ENCODE measurements around the gene CYBB. TPM values are rescaled to one million over a fixed set of nuclear protein-coding genes. Genes with fewer than 3 reads are reported as not detected.

Gene CYBB
- total and polyA plus RNA-seq, 2 of the 4 experiments (the other 2 are of a cell fraction): not detected

DNA sequence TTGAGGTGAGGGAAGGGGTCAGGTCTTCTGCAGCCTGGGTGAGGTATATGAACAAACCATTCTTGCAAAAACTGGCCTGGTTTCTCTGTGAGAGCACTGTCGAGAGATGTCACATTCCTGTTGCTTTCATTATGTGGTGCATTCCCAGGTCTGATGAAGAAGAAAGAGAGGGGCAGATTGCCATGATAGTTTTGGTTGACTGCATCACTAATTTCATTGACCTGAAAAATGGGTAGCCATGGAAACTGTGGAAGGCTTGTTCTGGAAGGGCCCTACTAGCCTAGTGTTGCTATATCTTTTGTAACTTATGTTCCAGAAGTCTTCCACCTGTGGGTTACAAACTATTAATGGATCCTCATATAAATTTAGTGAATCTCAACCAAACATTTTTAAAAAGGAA lies 32.9 kb upstream of the CYBB start:
- no peak overlapping the region for H3K27ac ChIP-seq (ENCODE audit: insufficient read depth, low read length)
- BruUV-seq (replicated peaks): no TSS peak
- intact Hi-C loops (cut with micrococcal nuclease) (no loop called here), dilution Hi-C loops (cut with HindIII; ENCODE audit: low sequenced_read_pairs, unreplicated experiment) (no loop called here), in situ Hi-C loops (cut with MboI; ENCODE audit: low sequenced_read_pairs) (loop anchor here (10.0 kb wide), 1 partner anchor 428 kb away; no protein-coding TSS in a partner anchor)
- WGBS, 2 experiments (ENCODE audit: extremely low coverage in 2 of 2, insufficient read length in 1 of 2): no CpG with 5 or more reads among the region's 1 CpG
- H3K36me3 ChIP-seq (ENCODE audit: control insufficient read depth, insufficient read depth, low read length): no peaks in the 10 kb centered on the region
- no peak overlapping the region for H2BK120ac ChIP-seq (ENCODE audit: low read depth, low read length)
- no peak overlapping the region for H2BK15ac ChIP-seq (ENCODE audit: low read depth, low read length)
- DNase-seq (no peak), ATAC-seq (ENCODE audit: low read depth) (no peak)
- no peak overlapping the region for H3K4me3 ChIP-seq (ENCODE audit: insufficient read depth, low read depth, low read length)
- POLR2A ChIA-PET (ENCODE audit: unreplicated experiment): no interaction called here
- no peaks in the 10 kb centered on the region for H3K9me3 ChIP-seq (ENCODE audit: control insufficient read depth, insufficient read depth, low read length)
- no peaks in the 10 kb centered on the region for H3K4me1 ChIP-seq (ENCODE audit: control insufficient read depth, insufficient read depth, low read length)
- H3K18ac ChIP-seq (ENCODE audit: low read depth, low read length): no peak overlapping the region
- H3K14ac ChIP-seq (replicated peaks; ENCODE audit: low read depth, low read length): no peak overlapping the region
- H3K27me3 ChIP-seq (ENCODE audit: control insufficient read depth, insufficient read depth, low read length): no peaks in the 10 kb centered on the region; the same call in 1 of the 2 replicates
- no peaks in the 10 kb centered on the region for H3K79me1 ChIP-seq (ENCODE audit: low read depth in 1 of 2, low read length in 2 of 2)
- H2AK5ac ChIP-seq (ENCODE audit: low read depth, low read length): no peak overlapping the region
- H3K9ac ChIP-seq (ENCODE audit: low read depth, low read length): no peak overlapping the region
- TF ChIP-seq NFE2L2 (IDR thresholded peaks at IDR 0.05; ENCODE audit: low read depth, low read length): no peak
- no peak for TF ChIP-seq CEBPB (IDR thresholded peaks at IDR 0.05; ENCODE audit: low read depth, low read length)
- TF ChIP-seq CHD1 (IDR thresholded peaks at IDR 0.05; ENCODE audit: low read depth, low read length): no peak
- TF ChIP-seq RFX5 (IDR thresholded peaks at IDR 0.05; ENCODE audit: low read depth, low read length): no peak
- no peak for TF ChIP-seq USF2 (IDR thresholded peaks at IDR 0.05; ENCODE audit: low read depth, low read length)
- TF ChIP-seq RCOR1 (IDR thresholded peaks at IDR 0.05; ENCODE audit: insufficient replicate concordance, low read length): no peak
- TF ChIP-seq, protein P1, sequence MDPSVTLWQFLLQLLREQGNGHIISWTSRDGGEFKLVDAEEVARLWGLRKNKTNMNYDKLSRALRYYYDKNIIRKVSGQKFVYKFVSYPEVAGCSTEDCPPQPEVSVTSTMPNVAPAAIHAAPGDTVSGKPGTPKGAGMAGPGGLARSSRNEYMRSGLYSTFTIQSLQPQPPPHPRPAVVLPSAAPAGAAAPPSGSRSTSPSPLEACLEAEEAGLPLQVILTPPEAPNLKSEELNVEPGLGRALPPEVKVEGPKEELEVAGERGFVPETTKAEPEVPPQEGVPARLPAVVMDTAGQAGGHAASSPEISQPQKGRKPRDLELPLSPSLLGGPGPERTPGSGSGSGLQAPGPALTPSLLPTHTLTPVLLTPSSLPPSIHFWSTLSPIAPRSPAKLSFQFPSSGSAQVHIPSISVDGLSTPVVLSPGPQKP (IDR thresholded peaks at IDR 0.05; ENCODE audit: borderline replicate concordance, low read depth, low read length): no peak
- no peak for TF ChIP-seq MXI1 (IDR thresholded peaks at IDR 0.05; ENCODE audit: borderline replicate concordance, low read depth, low read length)
- no peak for TF ChIP-seq RAD21 (IDR thresholded peaks at IDR 0.05; ENCODE audit: low read length)
- no peak for TF ChIP-seq POLR2A (IDR thresholded peaks at IDR 0.05; ENCODE audit: low read depth, low read length)
- TF ChIP-seq SMC3 (IDR thresholded peaks at IDR 0.05; ENCODE audit: low read depth, low read length): no peak
- TF ChIP-seq FOS (IDR thresholded peaks at IDR 0.05; ENCODE audit: low read depth, low read length): no peak
- no peak for TF ChIP-seq MAZ (IDR thresholded peaks at IDR 0.05; ENCODE audit: borderline replicate concordance, low read depth, low read length)
- no peak for TF ChIP-seq MAFK (IDR thresholded peaks at IDR 0.05; ENCODE audit: low read depth, low read length)
- TF ChIP-seq CTCF (conservative IDR thresholded peaks at IDR 0.05; ENCODE audit: low read depth, low read length): no peak
- no peak for TF ChIP-seq BHLHE40 (IDR thresholded peaks at IDR 0.05; ENCODE audit: low read depth, low read length)
- CTCF ChIA-PET: interaction anchor here (0.6 kb wide), 1 partner anchor 88 kb away, joined by 3 read pairs; no protein-coding TSS in a partner anchor
- H3K4me2 ChIP-seq (ENCODE audit: low read depth, low read length): no peak overlapping the region
- no peaks in the 10 kb centered on the region for H4K20me1 ChIP-seq (ENCODE audit: insufficient read depth, low read length)
- no peak overlapping the region for H4K8ac ChIP-seq (ENCODE audit: low read depth in 2 of 2, low read length in 2 of 2)
- H4K5ac ChIP-seq (ENCODE audit: low read depth, low read length): no peak overlapping the region
- no peaks in the 10 kb centered on the region for H3K9me1 ChIP-seq (ENCODE audit: insufficient read depth, low read length)
- H4K91ac ChIP-seq (ENCODE audit: insufficient read depth, low read depth, low read length): no peak overlapping the region
- H2BK5ac ChIP-seq (ENCODE audit: low read depth, low read length, poor library complexity, severe bottlenecking): no peak overlapping the region
- H3K4ac ChIP-seq (ENCODE audit: low read depth, low read length): no peak overlapping the region
- no peak overlapping the region for H2AK9ac ChIP-seq (replicated peaks; ENCODE audit: low read depth, low read length, poor library complexity)
- H2BK20ac ChIP-seq (ENCODE audit: low read depth, low read length): no peak overlapping the region
- H2AFZ ChIP-seq (replicated peaks; ENCODE audit: low read length, poor library complexity): no peak overlapping the region
- H3K23ac ChIP-seq (ENCODE audit: low read depth, low read length): no peak overlapping the region
- no peak overlapping the region for H3K56ac ChIP-seq (ENCODE audit: extremely low read depth, insufficient read depth, low read length)

All from IMR-90 (cell line).